Uterus (tissue), 4 donors: ENCODE results near the gene SNX13. TPM values are rescaled to one million over a fixed set of nuclear protein-coding genes. Genes with fewer than 3 reads are reported as not detected.

ENCODE experiments used
- DNase-seq, 2 donors: peaks; one replicate each; pipeline ENCODE4 v3.0.0-alpha.2; 2019 to 2020
- H3K27ac ChIP-seq, 2 donors: fragments of 200-600 bp; sonication (generic); 1 replicate in 1 of 2; 2 replicates in 1 of 2; pipeline ENCODE4 v1.5.1; 2016 to 2018
- H3K27me3 ChIP-seq, 2 donors: fragments of 200-600 bp; sonication (generic); one replicate each; pipeline ENCODE4 v1.5.1; 2018 to 2019; ENCODE audit warnings: control low read depth in 1 of 2
- H3K36me3 ChIP-seq, 2 donors: fragments of 200-600 bp; sonication (generic); one replicate each; pipeline ENCODE4 v1.5.1; 2019; ENCODE audit warnings: control low read depth in 1 of 2
- H3K4me1 ChIP-seq, 2 donors: fragments of 200-600 bp; sonication (generic); one replicate each; pipeline ENCODE4 v1.5.1; 2018 to 2019; ENCODE audit warnings: control low read depth in 1 of 2
- H3K4me3 ChIP-seq, 2 donors: fragments of 200-600 bp; sonication (generic); 1 replicate in 1 of 2; 2 replicates in 1 of 2; pipeline ENCODE4 v1.5.1; 2018 to 2019; ENCODE audit warnings: mild to moderate bottlenecking in 1 of 2
- H3K9me3 ChIP-seq, 2 donors: fragments of 200-600 bp; sonication (generic); one replicate each; pipeline ENCODE4 v1.5.1; 2019; ENCODE audit warnings: control low read depth in 1 of 2
- CTCF ChIP-seq, 4 experiments: fragments of 200-600 bp in 2 of 4; fragments of 450-650 bp in 2 of 4; sonication (generic) in 2 of 4; IDR thresholded peaks; one replicate each; pipeline ENCODE4 v1.5.1; 2016 to 2019; ENCODE audit warnings: antibody characterized with exemption in 4 of 4, mild to moderate bottlenecking in 2 of 4, moderate library complexity in 1 of 4
- POLR2A ChIP-seq, 2 donors: fragments of 450-650 bp; IDR thresholded peaks; one replicate each; pipeline ENCODE4 v1.6.1; 2016; ENCODE audit warnings: antibody characterized with exemption in 2 of 2, mild to moderate bottlenecking in 1 of 2, moderate library complexity in 1 of 2
- intact Hi-C: fragments of 100-400 bp; cut with DNase I; formaldehyde crosslinking; loops from one replicate; pipeline ENCODE4 v1.15.1; 2023; ENCODE audit warnings: low total_unique reads
- total RNA-seq, 4 donors: library from RNA; depleted of rRNA in 3 of 4; stranded (reverse); fragments of >200 nt in 3 of 4; gene quantifications; one replicate each; pipeline versions ENCODE4 v1.1.0 to v1.2.4, GENCODE V29; 2014 to 2023
- donor health status: DM: yes; HTN: yes; CAD: no.

Gene SNX13
- total RNA-seq, 4 donors from 2014 or later: 26.9 to 222 (median 91.2) TPM

- Histone ChIP-seq H3K27me3 (no peaks in the 10 kb centered on the region), H3K4me1 (no peaks in the 10 kb centered on the region), H3K36me3 (no peaks in the 10 kb centered on the region), H3K4me3 (no peak overlapping the region), H3K27ac (no peak overlapping the region), H3K9me3 (no peaks in the 10 kb centered on the region)
- intact Hi-C loops: no loop called here
- TF ChIP-seq CTCF (IDR thresholded peaks at IDR 0.05): no peak
- no peak for TF ChIP-seq POLR2A (IDR thresholded peaks at IDR 0.05)
- no peak for DNase-seq
Observed at GRCh38 chr7:17846935-17847334, 93.4 kb downstream of the SNX13 start.

- Histone ChIP-seq H3K4me3 (no peak overlapping the region), H3K36me3 (no peaks in the 10 kb centered on the region), H3K9me3 (no peaks in the 10 kb centered on the region), H3K27ac (no peak overlapping the region), H3K27me3 (no peaks in the 10 kb centered on the region), H3K4me1 (no peaks in the 10 kb centered on the region)
- intact Hi-C loops: no loop called here
- DNase-seq: no peak
- TF ChIP-seq POLR2A (IDR thresholded peaks at IDR 0.05) (no peak), CTCF (IDR thresholded peaks at IDR 0.05) (no peak)
Observed at GRCh38 chr7:17845197-17845547, 95.1 kb downstream of the SNX13 start.

- no peaks in the 10 kb centered on the region for H3K4me1 ChIP-seq
- no peaks in the 10 kb centered on the region for H3K36me3 ChIP-seq
- no peak overlapping the region for H3K27ac ChIP-seq
- no peak overlapping the region for H3K4me3 ChIP-seq
- no peaks in the 10 kb centered on the region for H3K9me3 ChIP-seq
- no peak for DNase-seq
- intact Hi-C loops: no loop called here
- H3K27me3 ChIP-seq: no peaks in the 10 kb centered on the region
- TF ChIP-seq CTCF (IDR thresholded peaks at IDR 0.05): no peak
- no peak for TF ChIP-seq POLR2A (IDR thresholded peaks at IDR 0.05)
Observed at GRCh38 chr7:17844514-17845196, 95.6 kb downstream of the SNX13 start.

GRCh38 chr7:17844022-17844421, 96.3 kb downstream of the SNX13 start:
- no peaks in the 10 kb centered on the region for H3K36me3 ChIP-seq
- intact Hi-C loops: no loop called here

GRCh38 chr7:17843041-17843440, 97.3 kb downstream of the SNX13 start:
- Histone ChIP-seq H3K36me3 (no peaks in the 10 kb centered on the region), H3K4me3 (no peak overlapping the region), H3K27me3 (no peaks in the 10 kb centered on the region), H3K4me1 (no peaks in the 10 kb centered on the region), H3K27ac (no peak overlapping the region), H3K9me3 (no peaks in the 10 kb centered on the region)
- DNase-seq: no peak
- intact Hi-C loops: no loop called here
- TF ChIP-seq CTCF (IDR thresholded peaks at IDR 0.05) (no peak), POLR2A (IDR thresholded peaks at IDR 0.05) (no peak)

More at GRCh38 chr7:17844022-17844421, 96.3 kb downstream of the SNX13 start:
- TF ChIP-seq CTCF (IDR thresholded peaks at IDR 0.05) (no peak), POLR2A (IDR thresholded peaks at IDR 0.05) (no peak)
- Histone ChIP-seq H3K27me3 (no peaks in the 10 kb centered on the region), H3K27ac (no peak overlapping the region), H3K4me3 (no peak overlapping the region), H3K9me3 (no peaks in the 10 kb centered on the region), H3K4me1 (no peaks in the 10 kb centered on the region)
- DNase-seq: no peak
